Subcutaneous abdominal adipose tissue (tissue), 5 donors: ENCODE results near the gene TP53AIP1.

Experiments
- H3K27ac ChIP-seq: one replicate; pipeline ENCODE4 v1.7.0; 2013; ENCODE audit warnings: low read depth, mild to moderate bottlenecking, inconsistent platforms, low read length, moderate library complexity
- H3K27me3 ChIP-seq, 5 donors: one replicate each; pipeline ENCODE4 v1.7.0; 2013; ENCODE audit warnings: low read length in 5 of 5, inconsistent platforms in 1 of 5; ENCODE audit not compliant: control insufficient read depth in 5 of 5, insufficient read depth in 4 of 5
- H3K36me3 ChIP-seq, 5 donors: one replicate each; pipeline ENCODE4 v1.7.0; 2013; ENCODE audit warnings: low read length in 5 of 5; ENCODE audit not compliant: control insufficient read depth in 5 of 5, insufficient read depth in 5 of 5
- H3K4me1 ChIP-seq, 5 donors: one replicate each; pipeline ENCODE4 v1.7.0; 2013; ENCODE audit warnings: low read length in 5 of 5, mild to moderate bottlenecking in 3 of 5, moderate library complexity in 1 of 5; ENCODE audit not compliant: control insufficient read depth in 5 of 5, insufficient read depth in 5 of 5
- H3K4me3 ChIP-seq, 5 donors: one replicate each; pipeline ENCODE4 v1.7.0; 2013; ENCODE audit warnings: low read length in 5 of 5, low read depth in 1 of 5
- H3K9ac ChIP-seq, 5 donors: one replicate each; pipeline ENCODE4 v1.7.0; 2013; ENCODE audit warnings: low read length in 5 of 5, mild to moderate bottlenecking in 4 of 5, moderate library complexity in 3 of 5
- H3K9me3 ChIP-seq, 5 donors: one replicate each; pipeline ENCODE4 v1.7.0; 2013; ENCODE audit warnings: low read length in 5 of 5; ENCODE audit not compliant: control insufficient read depth in 5 of 5
- donor health status: healthy.
- donor health status: healthy.
- donor health status: healthy.
- donor health status: healthy.
- donor health status: healthy.

TP53AIP1 gene

GRCh38 chr11:128936606-128937251, 5.9 kb downstream of the TP53AIP1 start:
- Histone ChIP-seq H3K9ac (no peak overlapping the region), H3K4me1 (peaks cover 0 to 7% (median 0%) of the 10 kb centered on the region in 5 donors), H3K9me3 (no peaks in the 10 kb centered on the region), H3K36me3 (no peaks in the 10 kb centered on the region), H3K27ac (no peak overlapping the region), H3K4me3 (no peak overlapping the region), H3K27me3 (peaks cover 3 to 14% (median 12%) of the 10 kb centered on the region in 5 donors)

- no peak overlapping the region for H3K4me3 ChIP-seq
- H3K4me1 ChIP-seq, result peaks cover 0 to 7% (median 0%) of the 10 kb centered on the region in 5 donors
- H3K27ac ChIP-seq, result no peak overlapping the region
- no peaks in the 10 kb centered on the region for H3K36me3 ChIP-seq
- peaks cover 0 to 8% (median 0%) of the 10 kb centered on the region in 5 donors for H3K27me3 ChIP-seq
- no peak overlapping the region for H3K9ac ChIP-seq
- H3K9me3 ChIP-seq, result no peaks in the 10 kb centered on the region
Measured at GRCh38 chr11:128934926-128935325, 7.7 kb downstream of the TP53AIP1 start.

- no peak overlapping the region for H3K4me3 ChIP-seq
- H3K27ac ChIP-seq, result no peak overlapping the region
- peaks cover 0 to 7% (median 0%) of the 10 kb centered on the region in 5 donors for H3K4me1 ChIP-seq
- H3K9me3 ChIP-seq, result no peaks in the 10 kb centered on the region
- no peaks in the 10 kb centered on the region for H3K36me3 ChIP-seq
- H3K9ac ChIP-seq, result no peak overlapping the region
- H3K27me3 ChIP-seq, result peaks cover 0 to 12% (median 4%) of the 10 kb centered on the region in 5 donors
Measured at GRCh38 chr11:128934351-128934750, 8.3 kb downstream of the TP53AIP1 start.

- no peaks in the 10 kb centered on the region for H3K36me3 ChIP-seq
- no peak overlapping the region for H3K9ac ChIP-seq
- H3K4me3 ChIP-seq, result no peak overlapping the region
- H3K4me1 ChIP-seq, result peaks cover 0 to 7% (median 0%) of the 10 kb centered on the region in 5 donors
- peaks cover 0 to 12% (median 4%) of the 10 kb centered on the region in 5 donors for H3K27me3 ChIP-seq
- no peaks in the 10 kb centered on the region for H3K9me3 ChIP-seq
- no peak overlapping the region for H3K27ac ChIP-seq
Measured at GRCh38 chr11:128933481-128934178, 9.0 kb downstream of the TP53AIP1 start.

- Histone ChIP-seq H3K9ac (no peak overlapping the region), H3K4me3 (no peak overlapping the region), H3K9me3 (no peaks in the 10 kb centered on the region), H3K27ac (no peak overlapping the region), H3K27me3 (peaks cover 0 to 12% (median 4%) of the 10 kb centered on the region in 5 donors), H3K36me3 (no peaks in the 10 kb centered on the region), H3K4me1 (peaks cover 0 to 1% (median 0%) of the 10 kb centered on the region in 5 donors)
Measured at GRCh38 chr11:128931668-128932067, 11.0 kb downstream of the TP53AIP1 start.

- no peak overlapping the region for H3K9ac ChIP-seq
- no peaks in the 10 kb centered on the region for H3K36me3 ChIP-seq
- H3K9me3 ChIP-seq, result no peaks in the 10 kb centered on the region
- H3K27me3 ChIP-seq, result peaks cover 0 to 14% (median 4%) of the 10 kb centered on the region in 5 donors
- no peak overlapping the region for H3K4me3 ChIP-seq
- H3K4me1 ChIP-seq, result no peaks in the 10 kb centered on the region
- H3K27ac ChIP-seq, result no peak overlapping the region
Measured at GRCh38 chr11:128931066-128931465, 11.6 kb downstream of the TP53AIP1 start.

- Histone ChIP-seq H3K36me3 (no peaks in the 10 kb centered on the region), H3K9me3 (no peaks in the 10 kb centered on the region), H3K27me3 (peaks cover 0 to 14% (median 4%) of the 10 kb centered on the region in 5 donors), H3K4me3 (no peak overlapping the region), H3K9ac (no peak overlapping the region), H3K4me1 (no peaks in the 10 kb centered on the region), H3K27ac (no peak overlapping the region)
Measured at GRCh38 chr11:128929991-128930390, 12.7 kb downstream of the TP53AIP1 start.

GRCh38 chr11:128929468-128929867, 13.2 kb downstream of the TP53AIP1 start:
- no peaks in the 10 kb centered on the region for H3K36me3 ChIP-seq
- no peaks in the 10 kb centered on the region for H3K4me1 ChIP-seq
- H3K27me3 ChIP-seq, result peaks cover 0 to 14% (median 4%) of the 10 kb centered on the region in 5 donors
- H3K9me3 ChIP-seq, result no peaks in the 10 kb centered on the region
- no peak overlapping the region for H3K9ac ChIP-seq
- H3K4me3 ChIP-seq, result no peak overlapping the region
- no peak overlapping the region for H3K27ac ChIP-seq

GRCh38 chr11:128928400-128928799, 14.3 kb downstream of the TP53AIP1 start:
- H3K36me3 ChIP-seq, result no peaks in the 10 kb centered on the region
- H3K4me3 ChIP-seq, result no peak overlapping the region
- H3K9ac ChIP-seq, result no peak overlapping the region
- H3K9me3 ChIP-seq, result no peaks in the 10 kb centered on the region
- H3K4me1 ChIP-seq, result no peaks in the 10 kb centered on the region
- H3K27me3 ChIP-seq, result peaks cover 0 to 14% (median 4%) of the 10 kb centered on the region in 5 donors
- no peak overlapping the region for H3K27ac ChIP-seq

- Histone ChIP-seq H3K4me1 (no peaks in the 10 kb centered on the region), H3K4me3 (no peak overlapping the region), H3K9ac (no peak overlapping the region), H3K9me3 (no peaks in the 10 kb centered on the region), H3K27me3 (peaks cover 0 to 14% (median 4%) of the 10 kb centered on the region in 5 donors), H3K27ac (no peak overlapping the region), H3K36me3 (no peaks in the 10 kb centered on the region)
Measured at GRCh38 chr11:128927683-128928336, 14.9 kb downstream of the TP53AIP1 start.
